ENCODE measurements around the gene TPGS1. TPM values are rescaled to one million over a fixed set of nuclear protein-coding genes. Genes with fewer than 3 reads are reported as not detected.
A peak's percentile ranks its signal among the peaks of the same experiment; 100 is the strongest.

Gene TPGS1
- total and polyA plus RNA-seq, 3 donors from 2014 or later = 5.4 to 104 (median 98.5) TPM

- no peak overlapping the region for H3K27ac ChIP-seq
- no peaks in the 10 kb centered on the region for H3K27me3 ChIP-seq
- 73 to 74% methylated on average over 10 of the region's 10 CpGs for WGBS, 2 donors
- TF ChIP-seq CTCF (IDR thresholded peaks at IDR 0.05) (no peak), POLR2A (IDR thresholded peaks at IDR 0.05) (no peak)
- DNase-seq = no peak
- intact Hi-C loops (cut with DNase I; ENCODE audit: low total_unique reads) = no loop called here
- H3K4me3 ChIP-seq = peak overlapping the region in 1 of 2 donors; percentile 3
- H3K9me3 ChIP-seq = no peaks in the 10 kb centered on the region
- peaks cover 2% of the 10 kb centered on the region for H3K4me1 ChIP-seq
- no peaks in the 10 kb centered on the region for H3K36me3 ChIP-seq (ENCODE audit: low read depth, missing control alignments)
Measured at GRCh38 chr19:513368-514165, 6.3 kb downstream of the TPGS1 start.

GRCh38 chr19:514166-514663 lies 6.9 kb downstream of the TPGS1 start:
- no peak overlapping the region for H3K27ac ChIP-seq
- no peak overlapping the region for H3K4me3 ChIP-seq
- WGBS, 2 donors = 90 to 98% methylated on average over 7 to 9 of the region's 9 CpGs
- no peak for DNase-seq
- no peaks in the 10 kb centered on the region for H3K36me3 ChIP-seq (ENCODE audit: low read depth, missing control alignments)
- no peak for TF ChIP-seq POLR2A (IDR thresholded peaks at IDR 0.05)
- no peak for TF ChIP-seq CTCF (IDR thresholded peaks at IDR 0.05)
- no peaks in the 10 kb centered on the region for H3K9me3 ChIP-seq
- no peaks in the 10 kb centered on the region for H3K4me1 ChIP-seq
- no peaks in the 10 kb centered on the region for H3K27me3 ChIP-seq
- intact Hi-C loops (cut with DNase I; ENCODE audit: low total_unique reads) = no loop called here

GRCh38 chr19:517721-518597 lies 10.7 kb downstream of the TPGS1 start:
- H3K9me3 ChIP-seq = no peaks in the 10 kb centered on the region
- H3K27ac ChIP-seq = no peak overlapping the region
- intact Hi-C loops (cut with DNase I; ENCODE audit: low total_unique reads) = no loop called here
- DNase-seq = no peak
- WGBS, 2 donors = 76 to 80% methylated on average over 10 of the region's 10 CpGs
- no peaks in the 10 kb centered on the region for H3K4me1 ChIP-seq
- no peaks in the 10 kb centered on the region for H3K36me3 ChIP-seq (ENCODE audit: low read depth, missing control alignments)
- no peak overlapping the region for H3K4me3 ChIP-seq
- H3K27me3 ChIP-seq = no peaks in the 10 kb centered on the region
- TF ChIP-seq CTCF (IDR thresholded peaks at IDR 0.05) = no peak
- no peak for TF ChIP-seq POLR2A (IDR thresholded peaks at IDR 0.05)

GRCh38 chr19:518598-519231 lies 11.4 kb downstream of the TPGS1 start:
- no peaks in the 10 kb centered on the region for H3K36me3 ChIP-seq (ENCODE audit: low read depth, missing control alignments)
- H3K27me3 ChIP-seq = no peaks in the 10 kb centered on the region
- no peak overlapping the region for H3K27ac ChIP-seq
- intact Hi-C loops (cut with DNase I; ENCODE audit: low total_unique reads) = no loop called here
- WGBS, 2 donors = 42 to 77% methylated on average over 11 to 50 of the region's 58 CpGs
- DNase-seq = no peak
- TF ChIP-seq CTCF (IDR thresholded peaks at IDR 0.05) (no peak), POLR2A (IDR thresholded peaks at IDR 0.05) (no peak)
- H3K4me1 ChIP-seq = no peaks in the 10 kb centered on the region
- H3K9me3 ChIP-seq = no peaks in the 10 kb centered on the region
- no peak overlapping the region for H3K4me3 ChIP-seq

Data from testis (tissue), 3 donors.